Omental fat pad (tissue), 4 donors: ENCODE data around the gene LIX1. TPM values are rescaled to one million over a fixed set of nuclear protein-coding genes. Genes with fewer than 3 reads are reported as not detected.

Source experiments
- ATAC-seq: fragments of 150-250 bp; one replicate; pipeline ENCODE4 v1.9.1; 2016; ENCODE audit warnings: mild to moderate bottlenecking, moderate library complexity; ENCODE audit not compliant: low FRiP score
- DNase-seq: peaks from one replicate; pipeline ENCODE4 v3.0.0-alpha.2; 2019; ENCODE audit warnings: low spot score
- total RNA-seq, 4 donors: library from RNA; depleted of rRNA; stranded (reverse); fragments of >200 nt; gene quantifications; one replicate each; pipeline ENCODE4 v1.1.0, GENCODE V29; 2016
- TF ChIP-seq, protein P1 (sequence below), 3 donors: fragments of 450-650 bp; IDR thresholded peaks; one replicate each; pipeline ENCODE4 v1.5.1; 2016 to 2017; ENCODE audit warnings: antibody characterized with exemption in 3 of 3, mild to moderate bottlenecking in 3 of 3, moderate library complexity in 2 of 3

LIX1 gene
- total RNA-seq, 4 donors from 2014 or later: not detected

DNA sequence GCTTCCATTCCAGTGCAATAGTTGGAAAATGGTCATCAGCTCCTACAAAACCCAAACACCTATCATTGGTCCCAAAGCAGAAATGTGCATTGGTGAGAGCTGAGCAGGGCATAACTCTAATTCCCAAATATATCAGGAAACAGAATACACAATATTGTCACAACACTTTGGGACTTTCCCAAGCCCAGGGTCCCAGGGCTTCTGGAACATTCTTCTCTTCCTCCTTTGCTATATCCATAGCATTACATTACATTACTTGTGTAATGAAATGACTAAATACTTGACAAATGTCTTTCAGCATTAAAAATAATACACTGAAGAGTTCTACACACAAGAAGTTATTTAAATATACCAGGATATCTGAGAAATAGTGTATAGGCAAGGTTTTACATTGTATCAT is 45.6 kb downstream of the LIX1 start:
- ATAC-seq (no peak), DNase-seq (no peak)
- TF ChIP-seq, protein P1, sequence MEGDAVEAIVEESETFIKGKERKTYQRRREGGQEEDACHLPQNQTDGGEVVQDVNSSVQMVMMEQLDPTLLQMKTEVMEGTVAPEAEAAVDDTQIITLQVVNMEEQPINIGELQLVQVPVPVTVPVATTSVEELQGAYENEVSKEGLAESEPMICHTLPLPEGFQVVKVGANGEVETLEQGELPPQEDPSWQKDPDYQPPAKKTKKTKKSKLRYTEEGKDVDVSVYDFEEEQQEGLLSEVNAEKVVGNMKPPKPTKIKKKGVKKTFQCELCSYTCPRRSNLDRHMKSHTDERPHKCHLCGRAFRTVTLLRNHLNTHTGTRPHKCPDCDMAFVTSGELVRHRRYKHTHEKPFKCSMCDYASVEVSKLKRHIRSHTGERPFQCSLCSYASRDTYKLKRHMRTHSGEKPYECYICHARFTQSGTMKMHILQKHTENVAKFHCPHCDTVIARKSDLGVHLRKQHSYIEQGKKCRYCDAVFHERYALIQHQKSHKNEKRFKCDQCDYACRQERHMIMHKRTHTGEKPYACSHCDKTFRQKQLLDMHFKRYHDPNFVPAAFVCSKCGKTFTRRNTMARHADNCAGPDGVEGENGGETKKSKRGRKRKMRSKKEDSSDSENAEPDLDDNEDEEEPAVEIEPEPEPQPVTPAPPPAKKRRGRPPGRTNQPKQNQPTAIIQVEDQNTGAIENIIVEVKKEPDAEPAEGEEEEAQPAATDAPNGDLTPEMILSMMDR (IDR thresholded peaks at IDR 0.05): no peak

DNA sequence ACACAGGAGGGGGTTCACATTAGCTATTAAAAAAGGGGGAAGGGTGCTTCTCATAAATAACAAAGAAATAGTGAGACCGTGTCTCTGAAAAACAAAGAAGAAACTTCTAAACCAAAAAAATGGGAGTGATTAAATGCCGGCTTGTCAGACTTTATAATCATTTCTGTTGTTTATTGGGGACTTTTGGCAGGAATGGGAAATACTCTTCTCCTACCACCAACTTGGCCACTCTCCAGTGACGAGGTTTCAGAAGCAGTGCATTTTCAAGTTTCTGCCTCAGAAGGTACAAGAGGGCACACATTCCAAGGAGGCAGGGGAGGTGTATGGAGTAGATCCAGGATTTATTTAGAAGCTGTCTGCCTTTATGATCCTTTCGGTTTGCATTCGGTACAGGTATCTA is 46.2 kb downstream of the LIX1 start:
- TF ChIP-seq, protein P1 (IDR thresholded peaks at IDR 0.05): no peak
- no peak for DNase-seq
- no peak for ATAC-seq

DNA sequence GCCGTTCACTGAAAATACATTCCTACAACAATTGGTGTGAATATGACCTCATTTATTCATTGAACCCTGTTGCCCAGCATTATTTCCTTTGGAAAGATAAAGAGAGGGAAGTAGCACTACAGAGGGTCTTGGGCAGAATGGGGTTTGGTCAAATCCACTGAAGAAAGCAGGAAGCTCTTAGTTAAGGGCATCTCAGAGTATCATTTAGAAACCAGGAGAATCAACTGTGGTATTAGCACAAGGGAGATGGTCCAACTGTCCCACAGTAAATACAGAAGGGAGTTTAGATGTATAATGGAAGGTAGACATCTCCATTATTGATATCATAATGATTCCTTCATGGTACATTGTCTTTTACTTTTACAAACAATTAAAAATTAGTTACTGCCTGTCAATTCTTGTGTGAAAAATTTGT is 47.1 kb downstream of the LIX1 start:
- TF ChIP-seq, protein P1 (IDR thresholded peaks at IDR 0.05): no peak
- ATAC-seq: no peak
- no peak for DNase-seq

DNA sequence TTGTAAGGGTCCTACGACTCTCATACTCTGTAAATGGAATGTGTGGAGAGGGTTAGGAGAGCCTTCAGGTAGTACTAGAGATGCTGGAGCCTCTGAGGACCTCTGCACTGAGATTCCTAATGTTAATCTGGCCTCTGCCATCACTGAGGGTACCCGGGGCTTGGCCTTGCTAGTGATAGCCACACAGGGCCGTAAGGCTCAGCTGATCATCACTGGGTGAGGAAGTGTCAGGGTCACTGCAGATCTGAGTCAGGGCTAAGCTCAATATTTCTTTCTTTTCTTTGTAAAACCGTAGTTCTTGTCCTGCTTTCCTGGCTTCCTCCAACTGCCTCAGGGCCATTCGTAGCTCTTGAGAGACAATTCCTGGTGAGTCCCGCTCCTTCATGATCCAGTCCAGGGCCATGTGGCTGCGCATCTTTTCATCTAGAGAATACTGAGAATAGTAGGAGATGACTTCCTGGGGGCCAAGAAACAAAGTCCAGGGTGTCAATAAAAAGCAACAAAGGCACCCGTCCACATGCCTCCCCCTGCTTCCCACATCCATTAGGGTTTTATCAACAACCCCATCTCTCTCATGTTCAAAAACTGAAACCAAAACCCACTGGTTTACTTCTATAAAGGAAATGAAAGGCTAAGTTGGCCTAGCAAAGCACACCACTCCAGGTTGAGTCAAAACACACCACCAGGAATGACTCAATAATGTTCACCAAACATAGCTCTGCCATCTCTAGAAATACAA is 47.7 kb downstream of the LIX1 start:
- no peak for DNase-seq
- no peak for ATAC-seq
- TF ChIP-seq, protein P1 (IDR thresholded peaks at IDR 0.05): no peak

DNA sequence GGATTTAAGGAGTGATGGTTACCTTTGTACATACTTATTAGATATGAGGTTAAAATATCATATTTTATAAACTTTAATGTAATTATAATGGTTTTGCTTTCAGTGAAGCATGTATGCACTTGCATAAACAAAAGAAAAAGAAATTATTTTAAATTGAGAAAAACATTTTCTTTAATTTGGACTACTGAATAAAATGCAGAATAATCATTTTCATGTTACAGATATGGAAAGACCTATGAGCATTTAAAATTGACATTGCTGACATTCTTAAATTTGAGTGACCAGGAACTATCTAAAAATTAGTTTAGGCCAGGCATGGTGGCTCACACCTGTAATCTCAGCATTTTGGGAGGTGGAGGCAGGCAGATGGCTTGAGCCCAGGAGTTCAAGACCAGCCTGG is 49.2 kb downstream of the LIX1 start:
- TF ChIP-seq, protein P1 (IDR thresholded peaks at IDR 0.05): no peak
- ATAC-seq (no peak), DNase-seq (no peak)

DNA sequence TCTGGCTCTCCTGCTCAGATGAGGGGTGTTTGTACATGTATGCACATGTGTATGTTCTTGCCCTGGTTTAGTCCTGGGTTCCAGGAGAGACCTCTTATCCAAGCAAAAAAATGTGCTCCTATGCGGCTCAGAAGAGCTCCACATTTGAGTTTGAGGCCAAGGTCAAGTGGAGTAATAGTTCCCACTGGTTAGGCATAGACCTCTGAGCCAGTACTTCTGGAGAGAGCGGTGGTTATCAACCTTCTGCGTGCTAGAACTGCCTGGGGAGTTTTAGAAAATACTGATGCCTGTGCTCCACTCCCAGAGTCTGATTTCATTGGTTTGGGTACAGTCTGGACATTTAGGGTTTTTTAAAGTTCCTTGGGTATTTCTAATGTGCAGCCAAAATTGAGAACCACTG is 51.5 kb downstream of the LIX1 start:
- no peak for ATAC-seq
- no peak for DNase-seq
- TF ChIP-seq, protein P1 (IDR thresholded peaks at IDR 0.05): no peak

DNA sequence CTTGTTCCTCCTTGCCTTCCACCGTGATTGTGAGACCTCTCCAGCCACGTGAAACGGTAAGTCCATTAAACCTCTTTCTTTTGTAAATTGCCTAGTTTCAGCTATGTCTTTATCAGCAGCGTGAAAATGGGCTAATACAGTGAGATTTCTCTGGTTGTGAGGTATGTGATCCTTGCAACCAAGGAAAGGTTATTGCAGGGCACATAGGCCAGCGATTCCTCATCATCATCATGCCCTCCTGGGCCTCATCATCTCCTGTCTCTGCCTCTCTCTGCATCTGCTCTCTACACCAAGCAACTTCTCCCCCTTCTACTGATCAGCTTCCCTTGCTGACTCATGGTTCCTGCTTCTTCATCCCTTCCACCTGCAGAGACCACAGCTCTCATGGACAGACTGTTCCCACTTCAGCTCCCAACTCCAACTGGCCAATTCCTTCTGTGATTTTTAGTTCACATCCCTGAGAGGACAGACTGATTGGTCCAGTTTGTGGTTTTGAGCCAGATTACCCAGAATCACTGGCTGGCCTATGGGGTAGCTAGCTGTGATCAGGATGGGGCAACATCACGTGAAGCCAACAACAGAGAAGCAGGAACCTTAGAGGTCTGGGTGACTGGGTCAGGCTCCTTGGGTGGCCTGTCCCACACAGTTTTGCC is 53.1 kb downstream of the LIX1 start:
- DNase-seq: no peak
- TF ChIP-seq, protein P1 (IDR thresholded peaks at IDR 0.05): no peak
- ATAC-seq: no peak
